MM.1S (cell line): ENCODE measurements around the gene PMVK.

Experiments
- DNase-seq: peaks from one replicate; pipeline ENCODE4 v3.0.0-alpha.2; 2015
- H2AFZ ChIP-seq: fragments of 300-600 bp; sonication (generic); 2 replicates; pipeline ENCODE4 v1.6.0; 2016; ENCODE audit warnings: antibody characterized with exemption, low read length
- H3F3A ChIP-seq: fragments of 300-600 bp; sonication (generic); 2 replicates; pipeline ENCODE4 v1.6.1; 2016; ENCODE audit warnings: mild to moderate bottlenecking, antibody characterized with exemption, low read length, moderate library complexity, mixed read lengths; ENCODE audit not compliant: insufficient read depth
- H3K27ac ChIP-seq: fragments of 300-600 bp; sonication (generic); 2 replicates; pipeline ENCODE4 v1.5.1; 2016; ENCODE audit warnings: mild to moderate bottlenecking, low read length
- H3K27me3 ChIP-seq: fragments of 300-600 bp; sonication (generic); replicated peaks from 2 replicates; pipeline ENCODE4 v1.6.0; 2016; ENCODE audit warnings: low read length; ENCODE audit not compliant: insufficient read depth
- H3K36me3 ChIP-seq: fragments of 300-600 bp; sonication (generic); replicated peaks from 2 replicates; pipeline ENCODE4 v1.6.1; 2016; ENCODE audit warnings: mild to moderate bottlenecking, low read length, mixed read lengths; ENCODE audit not compliant: insufficient read depth
- H3K4me1 ChIP-seq: fragments of 300-600 bp; sonication (generic); 2 replicates; pipeline ENCODE4 v1.6.1; 2016; ENCODE audit warnings: low read length, mixed read lengths
- H3K4me2 ChIP-seq: fragments of 300-600 bp; sonication (generic); 2 replicates; pipeline ENCODE4 v1.6.0; 2016; ENCODE audit warnings: low read depth, low read length
- H3K4me3 ChIP-seq: fragments of 300-600 bp; sonication (generic); 2 replicates; pipeline ENCODE4 v1.5.1; 2016; ENCODE audit warnings: low read length, mixed read lengths
- H3K79me2 ChIP-seq: fragments of 300-600 bp; sonication (generic); 2 replicates; pipeline ENCODE4 v1.6.1; 2016; ENCODE audit warnings: mixed run types, low read length, mixed read lengths
- H3K9ac ChIP-seq: fragments of 300-600 bp; sonication (generic); 2 replicates; pipeline ENCODE4 v1.6.1; 2016; ENCODE audit warnings: low read length, mixed read lengths
- H3K9me2 ChIP-seq: fragments of 300-600 bp; sonication (generic); replicated peaks from 2 replicates; pipeline ENCODE4 v1.6.1; 2016; ENCODE audit warnings: mild to moderate bottlenecking, low read length, mixed read lengths; ENCODE audit not compliant: insufficient read depth
- H3K9me3 ChIP-seq: fragments of 300-600 bp; sonication (generic); replicated peaks from 2 replicates; pipeline ENCODE4 v1.6.1; 2016; ENCODE audit warnings: mild to moderate bottlenecking, low read length, mixed read lengths; ENCODE audit not compliant: insufficient read depth
- H4K20me1 ChIP-seq: fragments of 300-600 bp; sonication (generic); 2 replicates; pipeline ENCODE4 v1.6.1; 2016; ENCODE audit warnings: mild to moderate bottlenecking, low read length, moderate library complexity, mixed read lengths; ENCODE audit not compliant: insufficient read depth
- CTCF ChIP-seq: fragments of 300-600 bp; sonication (generic); IDR thresholded peaks from 2 replicates; pipeline ENCODE4 v1.5.1; 2016; ENCODE audit warnings: antibody characterized with exemption, low read length, mixed read lengths
- EZH2 ChIP-seq: fragments of 300-600 bp; sonication (generic); optimal IDR thresholded peaks from 2 replicates; pipeline ENCODE3; 2017; ENCODE audit warnings: low read depth, mild to moderate bottlenecking, antibody characterized with exemption, low read length, mixed read lengths
- EZH2phosphoT487 ChIP-seq: fragments of 300-600 bp; sonication (generic); IDR thresholded peaks from 2 replicates; pipeline ENCODE4 v1.6.1; 2018; ENCODE audit warnings: antibody characterized with exemption, low read length

Gene PMVK

GRCh38 chr1:154912755-154913154 lies 23.8 kb downstream of the PMVK start:
- Histone ChIP-seq H3K9ac (no peak overlapping the region), H3K4me1 (no peaks in the 10 kb centered on the region), H3K4me2 (no peak overlapping the region), H3K27me3 (no peaks in the 10 kb centered on the region), H3F3A (no peaks in the 10 kb centered on the region), H3K4me3 (no peak overlapping the region), H4K20me1 (no peaks in the 10 kb centered on the region), H3K27ac (no peak overlapping the region), H3K79me2 (no peaks in the 10 kb centered on the region), H3K9me2 (no peaks in the 10 kb centered on the region), H3K9me3 (no peaks in the 10 kb centered on the region), H2AFZ (no peak overlapping the region), H3K36me3 (no peaks in the 10 kb centered on the region)
- no peak for TF ChIP-seq EZH2phosphoT487
- no peak for TF ChIP-seq CTCF
- TF ChIP-seq EZH2, result no peak
- no peak for DNase-seq

GRCh38 chr1:154911691-154912550 lies 24.6 kb downstream of the PMVK start:
- no peak for DNase-seq
- Histone ChIP-seq H4K20me1 (no peaks in the 10 kb centered on the region), H3K9me3 (no peaks in the 10 kb centered on the region), H3K27ac (no peak overlapping the region), H3K4me2 (no peak overlapping the region), H3K4me1 (no peaks in the 10 kb centered on the region), H3K9me2 (no peaks in the 10 kb centered on the region), H2AFZ (no peak overlapping the region), H3K27me3 (no peaks in the 10 kb centered on the region), H3K9ac (no peak overlapping the region), H3F3A (no peaks in the 10 kb centered on the region), H3K79me2 (no peaks in the 10 kb centered on the region), H3K4me3 (no peak overlapping the region), H3K36me3 (no peaks in the 10 kb centered on the region)
- TF ChIP-seq CTCF (no peak), EZH2 (no peak), EZH2phosphoT487 (no peak)

GRCh38 chr1:154910851-154911250 lies 25.7 kb downstream of the PMVK start:
- H3K36me3 ChIP-seq, result no peaks in the 10 kb centered on the region
- TF ChIP-seq EZH2phosphoT487 (no peak), CTCF (no peak), EZH2 (no peak)
- DNase-seq, result no peak
- no peak overlapping the region for H3K27ac ChIP-seq
- no peaks in the 10 kb centered on the region for H3K4me1 ChIP-seq
- H3K9ac ChIP-seq, result no peak overlapping the region
- no peaks in the 10 kb centered on the region for H4K20me1 ChIP-seq
- no peak overlapping the region for H3K4me2 ChIP-seq
- no peaks in the 10 kb centered on the region for H3K27me3 ChIP-seq
- H3K9me2 ChIP-seq, result no peaks in the 10 kb centered on the region
- no peak overlapping the region for H2AFZ ChIP-seq
- no peaks in the 10 kb centered on the region for H3K9me3 ChIP-seq
- H3K79me2 ChIP-seq, result no peaks in the 10 kb centered on the region
- no peak overlapping the region for H3K4me3 ChIP-seq
- H3F3A ChIP-seq, result no peaks in the 10 kb centered on the region
